Measurements from ENCODE around the gene C16orf46. TPM values are rescaled to one million over a fixed set of nuclear protein-coding genes. Genes with fewer than 3 reads are reported as not detected.

Gene C16orf46
- total and polyA plus RNA-seq, 9 of the 15 experiments (the other 6 are each of a cell fraction or from before 2014, with no cell fraction given), result 0.10 to 0.98 (median 0.41) TPM; not detected in 1

DNA sequence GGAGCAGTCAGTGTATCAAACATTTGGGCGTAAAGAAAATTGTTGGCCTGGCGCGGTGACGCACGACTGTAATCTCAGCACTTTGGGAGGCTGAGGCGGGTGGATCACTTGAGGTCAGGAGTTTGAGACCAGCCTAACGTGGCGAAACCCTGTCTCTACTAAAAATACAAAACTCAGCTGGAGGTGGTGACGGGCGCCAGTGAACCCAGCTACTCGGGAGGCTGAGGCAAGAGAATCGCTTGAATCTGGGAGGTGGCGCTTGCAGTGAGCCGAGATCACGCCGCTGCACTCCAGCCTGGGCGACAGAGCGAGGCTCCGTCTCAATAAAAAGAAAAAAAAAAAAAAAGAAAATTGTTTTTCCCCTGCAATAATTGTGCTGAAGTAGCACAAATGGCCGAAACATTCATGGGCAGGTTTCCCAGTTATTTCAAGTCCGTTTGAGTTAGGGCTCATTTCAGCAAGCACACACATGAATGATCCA, 17.8 kb upstream of the C16orf46 start (continued):
- TF ChIP-seq, protein P1, sequence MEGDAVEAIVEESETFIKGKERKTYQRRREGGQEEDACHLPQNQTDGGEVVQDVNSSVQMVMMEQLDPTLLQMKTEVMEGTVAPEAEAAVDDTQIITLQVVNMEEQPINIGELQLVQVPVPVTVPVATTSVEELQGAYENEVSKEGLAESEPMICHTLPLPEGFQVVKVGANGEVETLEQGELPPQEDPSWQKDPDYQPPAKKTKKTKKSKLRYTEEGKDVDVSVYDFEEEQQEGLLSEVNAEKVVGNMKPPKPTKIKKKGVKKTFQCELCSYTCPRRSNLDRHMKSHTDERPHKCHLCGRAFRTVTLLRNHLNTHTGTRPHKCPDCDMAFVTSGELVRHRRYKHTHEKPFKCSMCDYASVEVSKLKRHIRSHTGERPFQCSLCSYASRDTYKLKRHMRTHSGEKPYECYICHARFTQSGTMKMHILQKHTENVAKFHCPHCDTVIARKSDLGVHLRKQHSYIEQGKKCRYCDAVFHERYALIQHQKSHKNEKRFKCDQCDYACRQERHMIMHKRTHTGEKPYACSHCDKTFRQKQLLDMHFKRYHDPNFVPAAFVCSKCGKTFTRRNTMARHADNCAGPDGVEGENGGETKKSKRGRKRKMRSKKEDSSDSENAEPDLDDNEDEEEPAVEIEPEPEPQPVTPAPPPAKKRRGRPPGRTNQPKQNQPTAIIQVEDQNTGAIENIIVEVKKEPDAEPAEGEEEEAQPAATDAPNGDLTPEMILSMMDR (IDR thresholded peaks at IDR 0.05 in 2 of 3, conservative IDR thresholded peaks at IDR 0.05 in 1 of 3; ENCODE audit: insufficient read depth in 2 of 3, low read depth in 1 of 3, low read length in 3 of 3), result no peak
- TF ChIP-seq RBFOX2 (IDR thresholded peaks at IDR 0.05; ENCODE audit: low read depth, low read length) (0 out of 2 replicates have a peak, but pooled peaks have one; percentile 19), MAFK (IDR thresholded peaks at IDR 0.05; ENCODE audit: low read length) (peak; percentile 67), ARNT (IDR thresholded peaks at IDR 0.05) (no peak)
- TF ChIP-seq, protein P2, sequence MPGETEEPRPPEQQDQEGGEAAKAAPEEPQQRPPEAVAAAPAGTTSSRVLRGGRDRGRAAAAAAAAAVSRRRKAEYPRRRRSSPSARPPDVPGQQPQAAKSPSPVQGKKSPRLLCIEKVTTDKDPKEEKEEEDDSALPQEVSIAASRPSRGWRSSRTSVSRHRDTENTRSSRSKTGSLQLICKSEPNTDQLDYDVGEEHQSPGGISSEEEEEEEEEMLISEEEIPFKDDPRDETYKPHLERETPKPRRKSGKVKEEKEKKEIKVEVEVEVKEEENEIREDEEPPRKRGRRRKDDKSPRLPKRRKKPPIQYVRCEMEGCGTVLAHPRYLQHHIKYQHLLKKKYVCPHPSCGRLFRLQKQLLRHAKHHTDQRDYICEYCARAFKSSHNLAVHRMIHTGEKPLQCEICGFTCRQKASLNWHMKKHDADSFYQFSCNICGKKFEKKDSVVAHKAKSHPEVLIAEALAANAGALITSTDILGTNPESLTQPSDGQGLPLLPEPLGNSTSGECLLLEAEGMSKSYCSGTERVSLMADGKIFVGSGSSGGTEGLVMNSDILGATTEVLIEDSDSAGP (CRISPR knock-in tag; IDR thresholded peaks at IDR 0.05), result no peak

DNA sequence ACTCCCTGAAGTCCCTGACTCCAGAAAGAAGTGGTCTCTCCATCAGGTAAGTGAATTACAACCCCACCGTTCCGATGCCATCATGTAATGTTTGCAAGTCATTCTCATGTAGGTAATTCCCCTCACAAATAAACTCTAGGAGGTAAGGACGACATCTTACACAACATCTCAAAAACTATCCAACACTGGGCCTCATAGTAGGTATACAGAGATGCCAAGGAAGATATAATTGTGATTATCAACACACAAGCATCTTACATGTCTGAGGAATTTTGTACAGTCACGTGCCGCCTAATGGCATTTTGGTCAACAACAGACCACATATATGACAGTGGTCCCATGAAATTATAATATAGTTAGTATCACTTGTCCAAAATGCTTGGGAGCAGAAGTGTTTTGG, 11.8 kb upstream of the C16orf46 start:
- peaks cover 61% of the 10 kb centered on the region for H3K79me2 ChIP-seq (ENCODE audit: control insufficient read depth, insufficient read depth, low read length)
- no peaks in the 10 kb centered on the region for H3K9me3 ChIP-seq (replicated peaks; ENCODE audit: control insufficient read depth, insufficient read depth, low read depth, low read length)
- ChIA-PET POLR2A (interaction anchor here (1.1 to 1.4 kb wide), 2 partner anchors 11 to 12 kb away, joined by 4 to 6 read pairs; partner anchors contain the start of gene C16orf46), CTCF (ENCODE audit: low intra/inter-chr PET ratio) (no interaction called here)
- DNase-seq (ENCODE audit: extremely low read depth in 1 of 4, low spot score in 3 of 4) (no peak), FAIRE-seq (no peak), ATAC-seq (no peak)
- no peaks in the 10 kb centered on the region for H3K27me3 ChIP-seq (ENCODE audit: control insufficient read depth in 2 of 2, insufficient read depth in 2 of 2, low read length in 2 of 2)
- H3K27ac ChIP-seq (ENCODE audit: extremely low read depth, low read depth, low read length), result no peak overlapping the region
- H3K9me1 ChIP-seq (ENCODE audit: control insufficient read depth, insufficient read depth, low read length), result no peaks in the 10 kb centered on the region
- peaks cover 76% of the 10 kb centered on the region for H3K36me3 ChIP-seq (ENCODE audit: control insufficient read depth, insufficient read depth, low read length)
- intact Hi-C loops (cut with micrococcal nuclease) (no loop called here), in situ Hi-C loops (cut with MboI) (no loop called here)
- no peak overlapping the region for H2AFZ ChIP-seq (ENCODE audit: low read depth, low read length)
- H3K9ac ChIP-seq (ENCODE audit: insufficient read depth in 1 of 2, low read depth in 2 of 2, low read length in 2 of 2), result no peak overlapping the region
- H3K4me1 ChIP-seq (replicated peaks in 1 of 2; ENCODE audit: control insufficient read depth in 2 of 2, insufficient read depth in 2 of 2, low read length in 2 of 2), result peaks cover 4 to 8% of the 10 kb centered on the region in 2 experiments; a peak in 1 of 5 replicates
- H4K20me1 ChIP-seq (replicated peaks; ENCODE audit: control insufficient read depth, insufficient read depth, low read length), result no peaks in the 10 kb centered on the region
- H3K4me3 ChIP-seq, result no peak overlapping the region
- no peak overlapping the region for H3K4me2 ChIP-seq (ENCODE audit: insufficient read depth, low read length)
- BruUV-seq (replicated peaks), result no TSS peak
- TF ChIP-seq, protein P3, sequence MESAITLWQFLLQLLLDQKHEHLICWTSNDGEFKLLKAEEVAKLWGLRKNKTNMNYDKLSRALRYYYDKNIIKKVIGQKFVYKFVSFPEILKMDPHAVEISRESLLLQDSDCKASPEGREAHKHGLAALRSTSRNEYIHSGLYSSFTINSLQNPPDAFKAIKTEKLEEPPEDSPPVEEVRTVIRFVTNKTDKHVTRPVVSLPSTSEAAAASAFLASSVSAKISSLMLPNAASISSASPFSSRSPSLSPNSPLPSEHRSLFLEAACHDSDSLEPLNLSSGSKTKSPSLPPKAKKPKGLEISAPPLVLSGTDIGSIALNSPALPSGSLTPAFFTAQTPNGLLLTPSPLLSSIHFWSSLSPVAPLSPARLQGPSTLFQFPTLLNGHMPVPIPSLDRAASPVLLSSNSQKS (CRISPR knock-in tag; IDR thresholded peaks at IDR 0.05), result no peak
- no peak for TF ChIP-seq ILF3 (IDR thresholded peaks at IDR 0.05; ENCODE audit: borderline replicate concordance)
- TF ChIP-seq SAFB2 (IDR thresholded peaks at IDR 0.05; ENCODE audit: borderline replicate concordance, low read depth, low read length, severe bottlenecking), result no peak
- no peak for TF ChIP-seq CBFB (CRISPR knock-in tag; IDR thresholded peaks at IDR 0.05)
- 87% methylated on average over 5 of the region's 5 CpGs for WGBS (ENCODE audit: insufficient coverage, low coverage, missing lambda C conversion rate)
